Measurements from ENCODE around the gene NEURL1. TPM values are rescaled to one million over a fixed set of nuclear protein-coding genes. Genes with fewer than 3 reads are reported as not detected.
"Not testable (repeated sequence)": the region's sequence is repeated elsewhere in the genome, so short reads cannot be mapped to it uniquely, and the experiment has no call there.

NEURL1 gene
- total RNA-seq, 4 donors from 2014 or later, result 0.12 to 0.13 TPM; not detected in 2

DNA sequence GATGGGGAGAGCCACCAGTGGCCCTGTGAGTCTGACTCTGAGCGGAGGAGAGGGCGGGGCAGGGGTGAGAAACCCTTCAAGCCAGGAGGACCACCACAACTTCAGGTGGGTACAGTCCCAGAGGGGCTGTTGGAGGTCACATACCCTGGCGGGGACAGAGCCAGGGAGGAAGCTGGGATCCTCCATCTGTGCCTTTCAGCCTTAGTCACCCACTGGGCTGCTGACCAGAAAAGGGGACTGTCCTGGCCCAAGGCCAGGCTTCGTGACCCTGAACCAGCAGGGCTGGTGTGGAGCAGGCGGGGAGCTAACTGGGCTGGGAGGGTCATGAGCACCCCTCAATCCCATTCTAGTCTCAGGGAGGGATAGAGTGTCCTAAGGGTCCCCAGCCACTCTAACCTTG is 13.0 kb upstream of the NEURL1 start:
- TF ChIP-seq, protein P1, sequence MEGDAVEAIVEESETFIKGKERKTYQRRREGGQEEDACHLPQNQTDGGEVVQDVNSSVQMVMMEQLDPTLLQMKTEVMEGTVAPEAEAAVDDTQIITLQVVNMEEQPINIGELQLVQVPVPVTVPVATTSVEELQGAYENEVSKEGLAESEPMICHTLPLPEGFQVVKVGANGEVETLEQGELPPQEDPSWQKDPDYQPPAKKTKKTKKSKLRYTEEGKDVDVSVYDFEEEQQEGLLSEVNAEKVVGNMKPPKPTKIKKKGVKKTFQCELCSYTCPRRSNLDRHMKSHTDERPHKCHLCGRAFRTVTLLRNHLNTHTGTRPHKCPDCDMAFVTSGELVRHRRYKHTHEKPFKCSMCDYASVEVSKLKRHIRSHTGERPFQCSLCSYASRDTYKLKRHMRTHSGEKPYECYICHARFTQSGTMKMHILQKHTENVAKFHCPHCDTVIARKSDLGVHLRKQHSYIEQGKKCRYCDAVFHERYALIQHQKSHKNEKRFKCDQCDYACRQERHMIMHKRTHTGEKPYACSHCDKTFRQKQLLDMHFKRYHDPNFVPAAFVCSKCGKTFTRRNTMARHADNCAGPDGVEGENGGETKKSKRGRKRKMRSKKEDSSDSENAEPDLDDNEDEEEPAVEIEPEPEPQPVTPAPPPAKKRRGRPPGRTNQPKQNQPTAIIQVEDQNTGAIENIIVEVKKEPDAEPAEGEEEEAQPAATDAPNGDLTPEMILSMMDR (IDR thresholded peaks at IDR 0.05), result no peak
- DNase-seq (ENCODE audit: low spot score) (no peak), ATAC-seq (ENCODE audit: low FRiP score) (no peak)

DNA sequence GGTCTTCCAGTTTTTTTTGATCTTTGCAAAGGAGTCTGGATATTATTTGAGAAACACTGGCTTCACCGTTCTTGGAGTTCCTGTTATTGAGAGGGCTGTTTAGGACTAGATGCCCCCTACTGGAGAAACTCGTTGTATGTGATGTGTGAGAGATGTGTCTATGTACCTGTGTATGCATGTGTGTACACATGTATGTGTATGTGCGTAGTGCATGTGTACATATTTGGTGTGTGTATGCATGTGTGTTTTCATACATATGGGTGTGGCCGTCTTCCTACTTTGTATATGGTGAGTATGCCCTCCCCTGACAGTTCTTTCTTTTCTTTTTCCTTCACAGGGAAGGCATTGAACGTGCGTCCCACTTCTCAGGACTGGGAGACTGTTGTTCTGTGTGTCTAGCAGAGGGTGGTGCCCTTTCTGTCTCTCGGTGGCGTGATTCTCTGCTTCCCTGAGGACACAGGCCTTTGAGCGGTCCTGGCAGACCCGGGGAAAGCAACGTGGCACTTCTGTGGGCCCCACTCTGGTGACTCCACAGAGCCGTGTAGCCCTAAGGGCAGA is 11.5 kb upstream of the NEURL1 start:
- TF ChIP-seq, protein P1 (IDR thresholded peaks at IDR 0.05), result peak in 2 of 3 donors; percentile 18 to 35
- ATAC-seq (ENCODE audit: low FRiP score) (no peak), DNase-seq (ENCODE audit: low spot score) (no peak)

DNA sequence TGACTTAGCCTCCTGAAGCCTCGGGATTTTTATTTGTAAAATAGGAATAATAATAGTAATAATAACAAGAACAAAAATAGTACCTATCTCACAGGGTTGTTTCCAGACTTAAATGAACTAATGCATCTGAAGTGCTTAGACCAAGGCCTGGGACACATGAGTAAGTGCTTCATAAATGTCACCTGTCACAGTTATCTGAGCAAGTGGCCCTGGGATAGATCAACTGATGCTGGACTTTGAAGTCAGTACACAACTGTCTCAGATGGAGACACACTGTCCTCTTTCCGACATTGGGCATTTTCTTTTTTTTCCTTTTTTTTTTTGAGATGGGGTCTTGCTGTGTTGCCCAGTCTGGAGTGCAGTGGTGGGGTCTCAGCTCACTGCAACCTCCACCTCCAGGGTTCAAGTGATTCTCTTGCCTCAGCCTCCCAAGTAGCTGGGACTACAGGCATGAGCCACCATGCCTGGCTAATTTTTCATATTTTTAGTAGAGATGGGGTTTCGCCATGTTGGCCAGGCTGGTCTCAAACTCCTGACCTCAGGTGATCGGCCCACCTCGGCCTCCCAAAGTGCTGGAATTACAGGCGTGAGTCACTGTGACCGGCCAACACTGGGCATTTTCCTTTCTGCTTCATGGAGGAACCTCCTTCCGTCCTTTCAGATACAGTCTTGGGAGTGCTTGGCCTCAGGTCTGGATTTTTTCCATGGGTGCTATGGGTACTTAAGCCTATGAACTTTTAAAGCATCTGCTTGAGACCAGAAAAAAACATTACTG is 6.7 kb upstream of the NEURL1 start:
- not testable (repeated sequence) for DNase-seq (ENCODE audit: low spot score); ATAC-seq (ENCODE audit: low FRiP score)

DNA sequence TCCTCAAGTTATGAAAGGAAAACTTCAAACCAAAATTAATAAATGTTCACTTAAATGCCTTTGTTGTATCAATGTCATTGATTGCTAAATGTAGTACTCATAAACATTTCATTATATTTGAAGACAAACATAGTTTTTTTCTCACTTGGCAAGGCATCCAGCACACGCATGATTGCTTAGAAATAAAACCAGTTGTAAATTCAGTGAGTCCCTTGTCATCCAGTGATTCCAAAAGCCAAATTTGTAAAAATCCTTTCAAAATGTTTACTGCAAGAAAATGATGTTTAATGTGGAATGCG is 6.1 kb upstream of the NEURL1 start:
- no peak for ATAC-seq (ENCODE audit: low FRiP score)
- DNase-seq (ENCODE audit: low spot score), result no peak

DNA sequence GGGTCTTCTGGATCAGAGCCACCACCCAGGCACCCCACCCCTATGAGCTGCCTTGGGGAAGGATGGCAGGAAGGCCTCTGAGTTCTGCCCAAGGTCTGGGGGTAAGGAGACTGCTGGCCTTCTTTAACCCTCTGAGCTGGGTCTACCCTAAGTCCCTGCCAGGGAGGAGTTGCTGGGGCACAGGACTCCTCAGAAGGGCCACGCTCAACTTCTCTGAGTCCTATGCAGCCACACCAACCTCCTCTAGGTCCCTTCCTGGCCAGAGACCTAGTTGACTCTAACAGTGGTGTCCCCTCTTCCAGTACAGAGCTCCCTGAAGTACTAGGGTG is 2.6 kb upstream of the NEURL1 start:
- DNase-seq (ENCODE audit: low spot score) (no peak), ATAC-seq (ENCODE audit: low FRiP score) (no peak)
- TF ChIP-seq, protein P1 (IDR thresholded peaks at IDR 0.05), result no peak

More for the DNA sequence above, 6.1 kb upstream of the NEURL1 start:
- TF ChIP-seq, protein P1 (IDR thresholded peaks at IDR 0.05), result no peak

DNA sequence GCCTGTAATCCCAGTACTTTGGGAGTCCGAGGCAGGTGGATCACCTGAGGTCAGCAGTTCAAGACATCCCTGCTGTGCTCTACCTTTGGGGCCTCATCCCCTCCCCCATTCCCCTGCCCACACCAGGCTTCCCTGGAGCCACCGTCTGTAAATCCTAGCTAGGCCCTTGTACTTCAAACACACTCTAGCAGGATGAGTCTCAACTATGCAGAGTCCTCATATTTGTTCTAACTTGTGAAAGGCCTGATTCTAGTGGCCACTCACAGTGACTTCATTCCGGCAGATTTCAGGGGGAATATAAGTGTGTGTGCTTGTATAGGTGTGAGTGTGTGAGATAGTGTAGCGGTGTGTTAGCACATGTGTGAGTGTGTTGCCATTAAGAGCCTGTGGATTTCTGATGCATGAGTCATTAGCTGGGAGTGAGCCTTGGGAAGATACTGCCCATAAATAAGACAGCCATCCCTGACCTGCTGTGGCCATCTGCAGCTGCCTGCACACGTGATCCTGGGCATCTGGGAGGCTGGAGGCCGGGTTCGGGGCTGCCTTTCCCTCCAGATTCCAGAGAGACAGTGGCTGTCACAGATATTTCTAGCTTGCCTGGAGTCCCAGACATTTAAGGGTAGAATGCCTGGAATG is 1.7 kb upstream of the NEURL1 start:
- TF ChIP-seq, protein P1 (IDR thresholded peaks at IDR 0.05), result no peak
- ATAC-seq (ENCODE audit: low FRiP score) (peak; percentile 85), DNase-seq (ENCODE audit: low spot score) (no peak)

DNA sequence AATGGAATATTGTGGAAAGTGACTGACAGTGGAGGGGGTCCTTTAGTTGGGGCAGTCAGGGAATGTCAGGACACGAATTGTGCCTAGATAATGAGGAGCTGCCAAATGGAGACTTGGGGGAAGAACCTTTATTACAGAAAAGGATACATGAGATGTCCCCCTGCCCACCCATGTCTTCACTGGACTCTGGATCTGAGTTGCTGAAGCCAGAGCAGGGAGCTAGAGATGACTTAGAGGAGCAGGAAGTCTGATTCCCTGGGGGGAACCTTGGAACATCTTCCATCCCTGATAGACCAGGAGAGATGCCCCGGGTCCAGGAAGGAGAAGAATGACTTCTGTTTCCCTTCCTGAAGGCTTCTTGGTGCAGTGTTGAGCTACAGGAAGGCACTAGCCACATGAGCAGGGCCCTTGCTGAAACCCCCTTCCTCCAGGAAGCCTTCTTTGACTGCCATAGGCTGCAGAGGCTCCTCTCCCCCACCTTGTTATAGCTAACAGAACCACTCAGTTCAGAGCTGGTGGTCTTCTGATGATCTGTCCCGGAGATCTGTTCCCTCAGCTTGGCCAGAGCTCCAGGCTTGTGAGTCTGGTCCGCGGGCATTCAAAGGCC is 747 bp upstream of the NEURL1 start:
- DNase-seq (ENCODE audit: low spot score), result no peak
- TF ChIP-seq, protein P1 (IDR thresholded peaks at IDR 0.05), result no peak
- ATAC-seq (ENCODE audit: low FRiP score), result no peak

Data from omental fat pad (tissue), 4 donors.